AG09309 (cell line): Measurements from ENCODE around the gene GARIN3.
A peak's percentile ranks its signal among the peaks of the same experiment; 100 is the strongest.

Source experiments
- DNase-seq: peaks from one replicate; pipeline ENCODE4 v3.0.0-alpha.2; 2010; ENCODE audit warnings: low read depth
- H3K4me3 ChIP-seq: 2 replicates; pipeline ENCODE4 v1.5.1; 2011; ENCODE audit warnings: mild to moderate bottlenecking, low read depth, low read length, moderate library complexity; ENCODE audit not compliant: control insufficient read depth
- TF ChIP-seq, protein P1 (sequence below): IDR thresholded peaks from 2 replicates; pipeline ENCODE4 v1.5.1; 2011; ENCODE audit warnings: mild to moderate bottlenecking, low read depth, low read length, inconsistent platforms; ENCODE audit not compliant: insufficient read depth, control insufficient read depth; ENCODE audit errors: missing control alignments

Gene GARIN3

DNA sequence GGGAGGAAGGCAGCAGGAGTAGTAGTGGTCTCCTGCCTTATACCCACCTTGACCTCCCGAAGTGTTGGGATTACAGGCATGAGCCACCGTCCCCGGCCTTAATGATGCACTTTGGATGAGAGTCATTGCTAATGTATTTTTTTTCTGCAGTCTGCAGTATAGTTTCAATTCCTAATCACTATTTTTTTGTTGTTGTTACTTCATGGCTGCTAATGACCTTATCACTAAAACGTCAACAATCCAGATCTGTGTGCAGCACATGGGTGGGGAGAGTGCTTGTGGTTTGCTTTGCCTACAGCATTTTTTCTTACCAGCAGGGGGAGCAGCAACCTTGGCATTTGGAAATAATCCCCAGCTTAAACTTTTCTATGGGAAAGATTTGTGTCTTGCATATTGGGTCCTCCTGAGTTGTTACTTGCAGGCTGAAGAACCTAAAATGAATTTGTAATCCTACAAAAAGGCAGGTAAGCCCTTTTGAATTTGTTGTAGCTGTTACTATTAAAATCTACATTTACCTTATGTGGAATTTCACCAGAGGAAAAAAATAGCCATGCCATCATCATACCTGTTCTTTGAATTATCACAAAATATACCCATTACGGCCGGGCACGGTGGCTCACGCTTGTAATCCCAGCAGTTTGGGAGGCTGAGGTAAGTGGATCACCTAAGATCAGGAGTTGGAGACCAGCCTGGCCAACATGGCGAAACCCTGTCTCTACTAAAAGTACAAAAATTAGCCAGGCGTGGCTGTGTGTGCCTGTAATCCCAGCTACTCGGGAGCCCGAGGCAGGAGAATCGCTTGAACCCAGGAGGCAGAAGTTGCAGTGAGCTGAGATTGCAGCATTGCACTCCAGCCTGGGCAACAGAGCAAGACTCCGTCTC, 17.1 kb downstream of the GARIN3 start:
- no peak overlapping the region for H3K4me3 ChIP-seq
- DNase-seq = no peak
- TF ChIP-seq, protein P1, sequence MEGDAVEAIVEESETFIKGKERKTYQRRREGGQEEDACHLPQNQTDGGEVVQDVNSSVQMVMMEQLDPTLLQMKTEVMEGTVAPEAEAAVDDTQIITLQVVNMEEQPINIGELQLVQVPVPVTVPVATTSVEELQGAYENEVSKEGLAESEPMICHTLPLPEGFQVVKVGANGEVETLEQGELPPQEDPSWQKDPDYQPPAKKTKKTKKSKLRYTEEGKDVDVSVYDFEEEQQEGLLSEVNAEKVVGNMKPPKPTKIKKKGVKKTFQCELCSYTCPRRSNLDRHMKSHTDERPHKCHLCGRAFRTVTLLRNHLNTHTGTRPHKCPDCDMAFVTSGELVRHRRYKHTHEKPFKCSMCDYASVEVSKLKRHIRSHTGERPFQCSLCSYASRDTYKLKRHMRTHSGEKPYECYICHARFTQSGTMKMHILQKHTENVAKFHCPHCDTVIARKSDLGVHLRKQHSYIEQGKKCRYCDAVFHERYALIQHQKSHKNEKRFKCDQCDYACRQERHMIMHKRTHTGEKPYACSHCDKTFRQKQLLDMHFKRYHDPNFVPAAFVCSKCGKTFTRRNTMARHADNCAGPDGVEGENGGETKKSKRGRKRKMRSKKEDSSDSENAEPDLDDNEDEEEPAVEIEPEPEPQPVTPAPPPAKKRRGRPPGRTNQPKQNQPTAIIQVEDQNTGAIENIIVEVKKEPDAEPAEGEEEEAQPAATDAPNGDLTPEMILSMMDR = peak; percentile 85

DNA sequence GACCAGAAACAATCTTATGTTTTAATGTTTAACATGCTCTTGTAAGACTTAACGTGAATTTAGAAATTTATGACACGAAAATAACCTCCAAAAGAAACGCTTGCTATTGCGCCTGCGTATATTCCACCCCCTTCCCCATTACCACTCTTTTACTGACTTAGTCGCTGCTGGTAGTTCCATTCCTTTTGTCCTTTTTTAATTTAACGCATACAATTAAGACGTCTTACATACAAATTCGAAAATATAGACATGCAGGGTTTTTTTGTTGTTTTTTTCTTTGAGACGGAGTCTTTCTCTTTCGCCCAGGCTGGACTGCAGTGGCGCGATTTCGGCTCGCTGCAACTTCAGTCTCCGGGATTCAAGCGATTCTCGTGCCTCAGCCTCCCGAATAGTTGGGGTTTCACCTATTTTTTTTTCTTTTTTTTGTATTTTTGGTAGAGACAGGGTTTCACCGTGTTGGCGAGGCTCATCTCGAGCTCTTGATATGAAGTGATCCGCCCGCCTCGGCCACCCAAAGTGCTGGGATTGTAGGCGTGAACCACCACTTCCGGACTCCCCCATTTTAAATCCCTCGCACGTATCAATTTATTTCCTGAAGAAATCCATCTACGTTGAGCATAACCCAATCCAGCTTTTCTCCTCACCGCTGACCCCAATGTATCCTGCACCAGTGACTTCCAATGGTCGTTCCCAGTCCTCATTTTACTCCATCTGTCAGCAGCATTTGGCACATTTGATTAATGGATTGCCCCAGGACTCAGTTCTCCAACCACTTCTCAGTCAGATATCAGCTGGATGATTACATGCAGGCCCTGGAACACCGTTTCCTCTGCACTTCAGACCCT, 22.7 kb downstream of the GARIN3 start:
- no peak for DNase-seq

DNA sequence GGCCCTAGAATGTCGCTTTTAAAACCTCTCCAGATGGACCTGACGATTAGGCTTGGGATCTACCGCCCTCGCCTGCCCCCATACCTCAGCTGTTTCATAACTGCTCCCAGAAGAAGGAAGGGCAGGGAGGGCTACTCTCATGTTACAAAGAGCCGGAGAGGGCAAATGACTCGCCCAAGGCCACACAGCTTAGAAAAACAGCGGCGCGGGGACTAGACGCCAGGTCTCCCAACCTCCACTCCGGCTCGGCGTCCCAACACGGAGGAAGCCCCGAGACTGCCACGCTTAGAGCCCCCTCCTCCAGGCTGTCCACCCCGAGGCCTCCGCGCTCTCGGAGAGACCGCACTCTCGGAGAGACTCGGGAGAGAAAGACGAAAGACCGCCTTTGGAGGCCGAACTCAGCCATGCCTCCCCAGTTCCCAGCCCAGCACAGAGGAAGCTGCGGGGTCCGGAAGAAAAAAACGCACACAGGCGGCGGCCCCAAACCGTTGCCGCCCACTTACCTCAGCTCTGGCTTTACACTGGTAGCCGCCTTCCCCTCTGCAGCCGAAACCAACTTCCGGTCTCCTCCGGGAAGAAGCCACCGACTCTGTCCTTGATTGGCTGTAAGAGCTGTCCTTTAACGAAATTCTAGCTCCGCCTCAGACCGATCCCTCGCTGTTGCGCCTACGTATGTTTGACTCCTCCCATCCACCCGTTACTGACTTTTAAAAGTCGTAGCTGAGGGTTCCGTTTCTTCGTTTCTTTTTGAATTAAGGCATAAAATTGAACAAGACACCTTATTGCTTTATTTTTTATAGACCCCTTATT, 23.5 kb downstream of the GARIN3 start, which contains the start of gene MED7:
Gene MED7, minus strand, starts transcription at position 549 of the 810 bp plus-strand sequence. CDS start 3,434 bp downstream, outside the sequence.
- TF ChIP-seq, protein P1 = no peak

More for the DNA sequence above, 22.7 kb downstream of the GARIN3 start:
- peak overlapping the region; percentile 93 for H3K4me3 ChIP-seq
- TF ChIP-seq, protein P1 = no peak

DNA sequence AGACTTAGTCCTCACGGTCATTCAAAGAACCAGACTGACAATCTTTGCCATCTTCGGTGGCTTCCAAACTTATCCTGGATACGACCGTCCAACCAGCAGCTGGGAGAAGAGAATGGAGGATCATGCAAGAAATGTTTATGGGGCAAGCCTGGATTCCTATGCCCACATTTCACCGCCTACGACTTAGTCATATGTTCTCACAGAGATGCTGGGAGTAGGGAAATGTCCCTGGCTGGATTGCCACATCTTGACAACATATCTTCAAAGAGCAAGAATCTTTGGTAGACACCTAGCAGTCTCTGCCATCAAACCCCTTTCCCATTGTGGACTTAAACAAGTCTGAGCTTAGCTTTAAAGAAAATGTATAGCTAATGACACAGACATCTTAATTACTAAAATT, 28.4 kb downstream of the GARIN3 start:
- no peak overlapping the region for H3K4me3 ChIP-seq
- TF ChIP-seq, protein P1 = no peak
- no peak for DNase-seq

More for the DNA sequence above, 23.5 kb downstream of the GARIN3 start, which contains the start of gene MED7:
- H3K4me3 ChIP-seq = peak within 1 kb of the TSS; percentile 93
- DNase-seq = peak; percentile 99

DNA sequence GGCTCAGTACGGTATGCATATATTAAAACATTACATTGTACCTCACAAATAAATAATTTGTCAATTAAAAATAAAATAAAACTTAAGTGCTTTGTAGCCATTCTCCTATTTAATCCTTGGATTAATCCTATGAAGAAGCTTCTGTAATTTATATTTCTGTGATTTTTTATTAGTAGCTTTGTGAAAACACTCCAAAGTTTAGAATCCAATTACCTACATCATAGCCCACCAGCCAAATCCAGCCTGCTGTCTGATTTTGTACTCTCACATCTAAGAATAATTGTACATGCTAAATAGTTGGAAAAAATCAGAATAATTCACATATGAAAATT, 33.8 kb downstream of the GARIN3 start:
- TF ChIP-seq, protein P1 = no peak
- H3K4me3 ChIP-seq = no peak overlapping the region
- no peak for DNase-seq

DNA sequence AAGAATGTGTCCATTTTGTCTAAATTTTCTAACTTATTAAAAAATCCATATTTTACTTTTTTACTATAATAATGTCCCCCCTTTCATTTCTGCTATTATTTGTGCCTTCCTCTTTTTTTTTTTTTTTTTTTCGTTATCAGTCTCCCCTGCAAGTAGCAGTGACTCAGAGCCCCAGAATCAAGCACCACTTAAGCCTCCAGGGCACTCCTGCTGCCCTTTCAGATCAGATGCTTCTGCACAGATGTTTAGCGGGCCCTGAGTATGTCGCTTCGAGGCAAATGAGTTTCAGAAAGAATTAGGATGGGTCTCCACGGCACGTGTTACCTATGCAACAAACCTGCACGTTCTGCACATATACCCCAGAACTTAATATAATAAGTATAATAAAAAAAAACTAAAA, 35.1 kb downstream of the GARIN3 start:
- no peak overlapping the region for H3K4me3 ChIP-seq
- DNase-seq = no peak
- TF ChIP-seq, protein P1 = no peak
